Measurements from ENCODE around the gene SKAP2. TPM values are rescaled to one million over a fixed set of nuclear protein-coding genes. Genes with fewer than 3 reads are reported as not detected.

Gene SKAP2
- total RNA-seq, 1 donor from 2014 or later = 2.2 TPM

GRCh38 chr7:26662646-26663045, 201.7 kb downstream of the SKAP2 start:
- DNase-seq = no peak

GRCh38 chr7:26659121-26659520, 205.3 kb downstream of the SKAP2 start:
- no peak for DNase-seq

GRCh38 chr7:26658389-26659084, 205.9 kb downstream of the SKAP2 start:
- DNase-seq = no peak

GRCh38 chr7:26657686-26658388, 206.6 kb downstream of the SKAP2 start:
- DNase-seq = no peak

GRCh38 chr7:26657206-26657641, 207.2 kb downstream of the SKAP2 start:
- no peak for DNase-seq

GRCh38 chr7:26656735-26657134, 207.7 kb downstream of the SKAP2 start:
- no peak for DNase-seq

- no peak for DNase-seq
These were observed 208.6 kb downstream of the SKAP2 start for GRCh38 chr7:26655781-26656180.

GRCh38 chr7:26653430-26654399, 210.7 kb downstream of the SKAP2 start:
- DNase-seq = no peak

- no peak for DNase-seq
These were observed 211.8 kb downstream of the SKAP2 start for GRCh38 chr7:26652401-26653100.

- DNase-seq = no peak
These were observed 214.3 kb downstream of the SKAP2 start for GRCh38 chr7:26650103-26650502.

GRCh38 chr7:26649388-26649787, 215.0 kb downstream of the SKAP2 start:
- DNase-seq = no peak

GRCh38 chr7:26648554-26648953, 215.8 kb downstream of the SKAP2 start:
- no peak for DNase-seq

GRCh38 chr7:26646336-26647048, 217.9 kb downstream of the SKAP2 start:
- DNase-seq = no peak

GRCh38 chr7:26645121-26645520, 219.3 kb downstream of the SKAP2 start:
- DNase-seq = no peak

GRCh38 chr7:26642416-26642815, 222.0 kb downstream of the SKAP2 start:
- no peak for DNase-seq

- DNase-seq = no peak
These were observed 224.7 kb downstream of the SKAP2 start for GRCh38 chr7:26639695-26640094.

GRCh38 chr7:26639111-26639510, 225.3 kb downstream of the SKAP2 start:
- DNase-seq = no peak

GRCh38 chr7:26638140-26638539, 226.2 kb downstream of the SKAP2 start:
- no peak for DNase-seq

GRCh38 chr7:26637610-26638009, 226.8 kb downstream of the SKAP2 start:
- no peak for DNase-seq

GRCh38 chr7:26636808-26637207, 227.6 kb downstream of the SKAP2 start:
- DNase-seq = no peak

GRCh38 chr7:26633557-26633956, 230.8 kb downstream of the SKAP2 start:
- DNase-seq = no peak
